Measurements from ENCODE around the gene ADGRV1.
"Not testable (repeated sequence)": the region's sequence is repeated elsewhere in the genome, so short reads cannot be mapped to it uniquely, and the experiment has no call there.

ADGRV1 gene

DNA sequence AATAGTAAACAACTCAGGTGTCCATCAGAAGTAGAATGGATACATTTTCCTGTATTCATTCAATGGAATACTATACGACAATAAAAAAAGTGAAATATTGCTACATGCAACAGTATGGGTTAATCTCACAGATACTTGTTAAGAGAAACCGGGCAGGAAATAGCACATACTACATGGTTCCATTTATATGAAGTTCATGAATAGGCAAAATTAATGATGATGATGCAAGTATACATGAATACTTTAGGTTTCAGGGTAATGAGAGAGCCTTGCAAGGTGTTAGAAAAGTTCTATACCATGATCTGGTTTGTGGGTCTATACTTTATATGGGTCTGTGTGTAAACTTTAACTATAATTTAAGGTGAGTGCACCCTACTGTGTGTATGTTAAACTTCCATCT, 390.4 kb downstream of the ADGRV1 start:
- no peak for DNase-seq (ENCODE audit: low read depth)

DNA sequence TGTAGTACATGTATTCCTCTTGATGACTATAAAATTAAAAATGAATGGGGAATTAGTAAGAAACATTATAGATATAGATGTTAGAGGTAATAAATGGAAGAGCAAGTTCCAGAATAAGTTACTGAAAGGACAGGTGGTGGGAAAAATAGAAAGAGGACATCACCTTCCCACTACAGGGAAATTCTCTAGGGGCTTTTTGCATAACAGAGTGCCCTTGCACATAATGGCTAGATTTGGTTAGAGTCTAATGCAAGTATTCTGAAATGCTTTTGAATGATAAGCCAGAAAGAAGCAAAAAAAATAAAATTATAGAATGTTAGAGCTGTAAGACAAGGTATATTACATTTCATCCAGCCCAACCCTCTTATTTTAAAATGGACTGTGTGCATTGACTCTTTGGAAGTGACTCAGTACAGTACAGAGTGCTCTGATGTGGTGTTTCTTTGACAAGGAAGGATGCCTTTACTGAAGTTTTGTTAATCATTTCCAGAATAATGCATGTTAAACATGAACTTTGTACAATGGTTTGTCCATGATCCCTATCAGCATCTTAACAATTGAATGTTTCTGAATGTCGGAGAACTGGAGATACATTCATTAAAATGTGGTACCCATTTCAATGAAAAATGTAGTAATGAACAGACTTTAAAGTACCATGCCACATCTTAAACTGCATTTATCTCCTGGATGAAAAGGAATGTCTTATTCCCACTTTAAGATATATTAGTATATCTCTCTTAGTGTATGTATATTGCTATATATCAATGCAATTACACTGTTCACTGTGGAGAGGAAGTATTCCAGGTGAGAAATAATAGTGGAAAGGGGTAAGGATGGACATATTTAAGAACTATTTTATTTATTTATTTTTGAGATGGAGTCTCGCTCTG, 391.1 kb downstream of the ADGRV1 start:
- DNase-seq (ENCODE audit: low read depth) = no peak

DNA sequence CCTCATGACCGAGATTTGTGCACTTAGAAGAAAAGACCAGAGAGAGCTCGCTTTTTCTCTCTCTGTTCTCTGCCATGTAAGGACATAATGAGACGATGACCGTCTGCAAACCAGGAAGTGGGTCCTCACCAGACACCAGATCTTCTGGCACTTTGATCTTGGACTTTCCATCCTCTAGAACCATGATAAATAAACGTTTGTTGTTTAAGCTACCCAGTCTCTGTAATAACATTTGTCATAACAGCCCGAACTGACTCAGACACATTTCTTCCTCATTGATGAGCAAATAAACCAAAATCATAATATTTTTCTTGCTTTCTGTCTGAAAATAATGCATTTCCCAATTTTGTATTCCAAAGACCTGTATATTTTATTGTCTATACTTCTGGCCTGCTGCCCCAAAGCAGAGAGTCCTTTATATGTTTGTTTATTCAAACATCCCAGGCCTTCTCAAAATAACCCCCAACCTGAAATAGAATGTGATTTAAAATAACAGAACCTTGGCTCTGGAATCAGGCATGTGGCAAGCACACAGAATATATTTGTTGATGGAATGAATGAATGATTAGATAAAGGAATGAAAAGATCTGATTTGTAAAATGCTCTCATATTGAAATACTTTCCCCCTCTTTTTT, 396.5 kb downstream of the ADGRV1 start:
- no peak for DNase-seq (ENCODE audit: low read depth)

DNA sequence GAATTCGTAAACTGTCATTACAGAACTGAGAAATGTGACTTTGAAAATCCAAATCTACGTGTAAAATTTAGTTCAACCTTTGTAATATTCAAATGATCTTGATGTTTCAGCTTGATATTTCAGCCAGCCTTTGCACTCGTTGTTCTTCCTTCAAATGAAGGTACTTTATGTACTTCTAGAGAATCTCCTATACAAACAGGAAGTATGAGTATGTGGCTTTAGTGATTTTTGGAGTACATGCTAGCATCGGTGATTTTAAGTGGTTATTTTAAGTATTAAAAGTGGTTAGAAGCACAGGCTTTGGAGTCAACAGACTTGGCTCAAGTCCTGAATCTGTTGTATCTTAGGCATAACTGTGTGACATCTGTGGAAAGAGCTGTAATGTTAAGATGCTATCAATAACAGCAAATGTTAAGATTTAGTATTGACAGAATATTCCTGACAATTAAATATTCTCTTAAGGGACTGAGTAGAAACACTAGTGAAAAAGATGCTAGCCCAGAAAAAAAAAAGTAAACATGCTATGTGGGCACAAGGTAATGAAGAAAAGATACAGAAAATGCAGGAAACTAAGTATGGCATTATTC, 398.0 kb downstream of the ADGRV1 start:
- no peak for DNase-seq (ENCODE audit: low read depth)

DNA sequence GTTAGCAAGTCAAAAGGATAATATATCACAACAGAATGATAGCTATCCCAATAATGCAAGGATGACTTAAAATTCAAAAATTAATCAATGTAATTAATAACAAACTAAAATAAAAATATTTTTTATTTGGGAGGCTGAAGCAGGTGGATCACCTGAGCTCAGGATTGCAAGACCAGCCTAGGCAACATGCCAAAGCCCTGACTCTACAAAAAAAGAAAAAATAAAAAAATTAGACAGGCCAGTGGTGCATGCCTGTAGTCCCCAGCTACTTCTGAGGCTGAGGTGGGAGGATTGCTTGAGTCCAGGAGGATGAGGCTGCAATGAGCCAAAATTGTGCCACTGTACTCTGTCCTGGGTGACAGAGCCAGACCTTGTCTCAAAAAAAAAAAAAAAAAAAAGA, 399.3 kb downstream of the ADGRV1 start:
- DNase-seq (ENCODE audit: low read depth) = no peak

DNA sequence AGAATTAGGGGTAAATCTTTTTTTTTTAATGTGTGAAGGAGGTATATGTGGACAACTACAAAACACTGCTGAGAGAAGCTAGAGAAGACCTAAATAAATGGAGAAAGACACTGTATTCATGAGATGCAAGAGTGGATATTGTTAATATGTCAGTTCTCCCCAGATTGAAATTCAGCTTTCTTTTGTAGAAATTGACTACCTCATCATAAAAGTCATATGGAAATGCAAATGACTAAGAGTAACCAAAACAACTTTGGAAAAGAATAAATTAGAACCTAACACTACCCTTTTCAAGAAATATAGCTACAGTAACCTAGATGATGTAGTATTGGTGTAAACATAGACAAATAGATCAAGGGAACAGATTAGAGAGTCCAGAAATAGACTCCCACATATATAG, 400.7 kb downstream of the ADGRV1 start:
- DNase-seq (ENCODE audit: low read depth) = no peak

DNA sequence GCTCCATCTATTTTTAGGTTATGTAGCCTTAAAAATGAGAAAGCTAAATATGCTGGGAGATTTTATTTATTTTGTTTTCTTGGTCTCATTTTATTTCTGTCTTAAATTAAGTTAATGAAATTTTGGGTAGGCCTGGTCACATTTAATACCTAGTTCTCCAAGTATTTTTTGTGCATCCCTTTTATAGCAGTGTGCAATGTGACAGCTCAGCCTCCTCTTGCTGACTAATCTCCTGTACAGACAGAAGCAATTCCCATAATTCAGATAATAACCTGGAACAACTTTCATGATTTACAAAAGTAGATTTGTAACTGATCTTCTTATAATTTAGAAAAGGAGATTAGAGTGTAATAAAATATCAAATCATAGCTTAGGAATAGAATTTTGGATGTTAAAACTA, 403.9 kb downstream of the ADGRV1 start:
- DNase-seq (ENCODE audit: low read depth) = no peak

DNA sequence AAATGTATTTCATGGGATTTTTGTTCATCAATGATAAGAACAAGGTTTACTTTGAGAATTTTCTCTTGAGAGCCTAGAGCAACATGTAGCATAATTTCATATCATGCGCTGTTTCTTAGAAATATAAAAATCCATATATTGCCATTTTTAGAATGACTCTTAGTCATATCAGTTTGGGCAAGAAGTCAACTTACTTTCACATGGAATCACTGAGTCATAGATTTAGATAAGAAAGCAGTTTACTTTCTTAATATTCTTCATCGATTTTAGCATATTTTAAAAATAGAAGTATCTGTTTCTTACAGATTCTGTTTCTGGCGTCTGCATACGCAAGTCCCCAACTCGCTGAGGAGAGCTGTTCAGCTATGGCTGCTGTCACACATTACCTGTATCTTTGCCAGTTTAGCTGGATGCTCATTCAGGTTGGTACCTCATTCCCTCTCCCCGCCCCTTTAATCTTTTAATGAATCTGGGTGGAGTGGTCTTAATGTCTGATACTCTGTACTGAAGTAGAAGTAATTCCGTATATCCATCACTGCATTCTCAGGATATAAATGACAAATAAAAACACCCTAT, 406.6 kb downstream of the ADGRV1 start:
- no peak for DNase-seq (ENCODE audit: low read depth)

DNA sequence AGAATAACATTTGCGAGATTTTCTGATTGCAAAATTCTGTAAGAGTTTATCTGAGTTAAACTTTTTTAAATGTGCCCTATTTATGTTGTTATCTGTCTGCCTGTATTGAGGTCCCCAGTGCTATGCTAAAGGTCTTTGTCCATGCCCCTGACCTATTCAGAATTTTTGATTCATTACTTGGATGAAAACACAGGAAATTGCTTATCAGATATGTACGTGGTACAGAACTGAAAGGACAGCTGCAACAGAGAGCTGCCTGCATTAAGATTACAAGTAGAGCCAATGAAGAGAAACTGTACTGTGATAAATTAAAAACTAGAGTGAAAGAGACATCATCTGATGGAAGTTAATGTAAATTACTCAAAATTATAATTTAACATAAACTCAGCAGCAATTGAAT, 408.8 kb downstream of the ADGRV1 start:
- DNase-seq (ENCODE audit: low read depth) = no peak

DNA sequence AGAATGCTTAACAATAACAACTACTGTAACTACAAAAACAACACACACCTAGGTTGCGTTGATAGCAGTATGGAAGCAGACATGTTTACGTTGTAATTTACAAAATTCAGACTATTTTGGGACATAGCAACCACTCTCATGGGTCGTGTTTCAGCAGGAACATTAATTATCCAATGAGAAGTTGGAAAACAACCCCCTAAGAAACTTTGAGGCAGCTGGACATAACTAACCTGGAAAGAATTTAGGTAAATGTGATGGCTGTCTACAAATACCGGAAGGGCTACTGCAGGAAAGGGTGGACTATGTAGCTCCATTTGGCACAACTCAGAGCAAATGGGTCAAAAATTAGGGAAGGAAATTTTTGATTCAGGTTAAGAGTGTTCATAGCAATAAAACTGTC, 409.3 kb downstream of the ADGRV1 start:
- no peak for DNase-seq (ENCODE audit: low read depth)

DNA sequence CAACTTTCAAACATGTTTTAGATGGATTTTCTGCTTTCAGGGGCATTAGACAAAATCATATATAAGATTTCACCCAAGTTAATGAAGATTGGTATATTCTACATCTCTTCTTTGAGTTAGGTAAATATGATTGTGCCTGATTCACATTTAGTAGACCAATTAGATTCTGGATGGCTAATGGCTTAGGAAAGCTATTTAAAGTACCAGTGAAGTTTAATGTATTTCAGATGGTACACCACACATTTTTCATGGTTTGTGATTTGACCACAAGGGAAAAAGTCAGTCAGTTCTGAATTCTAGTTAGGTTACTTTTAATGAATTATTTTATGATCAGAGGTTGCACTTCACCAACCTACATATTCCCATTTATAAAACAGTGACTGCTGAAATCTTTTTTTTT, 409.7 kb downstream of the ADGRV1 start:
- DNase-seq (ENCODE audit: low read depth) = no peak

DNA sequence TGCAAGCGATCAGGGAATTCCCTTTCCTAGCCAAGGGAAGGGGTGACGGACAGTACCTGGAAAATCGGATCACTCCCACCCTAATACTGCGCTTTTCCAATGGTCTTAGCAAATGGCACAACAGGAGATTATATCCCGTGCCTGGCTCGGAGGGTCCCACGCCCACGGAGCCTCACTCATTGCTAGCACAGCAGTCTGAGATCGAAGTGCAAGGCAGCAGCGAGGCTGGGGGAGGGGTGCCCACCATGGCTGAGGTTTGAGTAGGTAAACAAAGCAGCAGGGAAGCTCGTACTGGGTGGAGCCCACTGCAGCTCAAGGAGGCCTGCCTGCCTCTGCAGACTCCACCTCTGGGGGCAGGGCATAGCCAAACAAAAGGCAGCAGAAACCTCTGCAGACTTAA, 411.3 kb downstream of the ADGRV1 start:
- DNase-seq (ENCODE audit: low read depth) = not testable (repeated sequence)

DNA sequence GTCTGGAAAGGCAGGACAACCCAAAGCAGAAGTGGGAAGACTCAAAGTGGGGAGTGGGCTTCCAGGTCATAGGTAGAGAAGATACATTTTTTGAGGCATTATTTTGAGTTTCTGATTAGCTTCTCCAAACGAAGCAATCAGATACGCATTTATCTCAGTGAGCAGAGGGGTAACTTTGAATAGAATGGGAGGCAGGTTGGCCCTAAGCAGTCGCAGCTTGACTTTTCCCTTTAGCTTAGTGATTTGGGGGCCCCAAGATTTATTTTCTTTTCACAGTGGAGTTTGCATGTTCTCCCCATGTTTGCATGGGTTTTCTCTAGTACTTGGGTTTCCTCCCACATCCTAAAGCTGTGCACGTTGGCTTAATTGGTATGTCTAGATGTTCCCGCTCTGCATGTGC, 422.6 kb downstream of the ADGRV1 start:
- no peak for DNase-seq (ENCODE audit: low read depth)

DNA sequence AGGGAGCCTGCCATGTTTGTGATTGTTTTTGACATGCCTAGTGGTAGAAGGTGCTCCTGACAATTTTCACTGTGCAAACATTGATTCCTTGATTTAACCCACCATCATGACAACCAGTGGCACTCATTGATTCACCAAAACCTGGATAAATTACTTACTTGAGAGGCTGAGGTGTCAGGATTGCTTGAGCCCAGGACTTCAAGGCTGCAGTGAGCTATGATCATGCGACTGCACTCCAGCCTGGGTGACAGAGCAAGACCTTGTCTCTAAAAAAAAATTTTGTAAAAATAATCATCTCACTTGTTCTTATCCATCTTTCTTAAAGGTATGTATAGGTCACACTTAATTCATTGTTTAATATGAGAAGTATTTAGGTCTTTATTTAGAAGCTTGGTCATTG, 423.2 kb downstream of the ADGRV1 start:
- DNase-seq (ENCODE audit: low read depth) = no peak

DNA sequence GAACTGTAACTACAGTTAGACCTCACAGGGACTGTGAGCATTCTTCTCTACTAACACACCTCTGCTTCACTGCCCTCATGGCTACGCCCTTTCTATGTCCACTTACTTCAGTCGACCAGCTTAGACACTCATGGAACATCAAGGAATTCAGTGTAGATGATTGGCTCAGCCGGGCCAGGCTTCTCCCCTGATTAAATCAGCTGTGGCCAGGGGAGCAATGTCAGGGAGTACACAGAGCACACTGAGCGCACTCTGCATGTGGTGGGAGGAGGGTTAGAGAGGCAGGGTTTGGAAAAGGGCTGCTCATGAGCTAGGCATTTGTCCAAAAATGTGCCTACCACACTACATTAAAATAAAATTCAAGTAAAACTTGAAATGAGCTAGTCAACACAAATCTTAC, 424.0 kb downstream of the ADGRV1 start:
- no peak for DNase-seq (ENCODE audit: low read depth)

DNA sequence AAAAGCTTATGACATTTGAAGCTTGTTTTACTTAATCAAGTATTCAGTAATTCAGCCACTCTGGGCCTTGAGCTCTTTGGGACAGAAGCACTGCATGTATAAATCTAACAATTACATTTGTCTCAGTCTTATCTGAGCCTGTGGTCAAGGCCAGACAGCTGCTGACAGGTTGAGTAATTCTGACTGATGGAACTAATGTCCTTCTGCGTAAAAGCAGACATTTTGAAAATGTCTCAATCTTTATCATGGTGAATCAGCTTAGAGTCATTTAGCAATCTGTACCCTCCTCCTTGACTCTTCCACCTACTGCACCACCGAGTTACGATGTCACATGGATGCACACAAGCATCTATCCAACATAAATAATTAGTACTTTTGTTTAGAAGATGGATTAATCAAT, 424.6 kb downstream of the ADGRV1 start:
- DNase-seq (ENCODE audit: low read depth) = no peak

DNA sequence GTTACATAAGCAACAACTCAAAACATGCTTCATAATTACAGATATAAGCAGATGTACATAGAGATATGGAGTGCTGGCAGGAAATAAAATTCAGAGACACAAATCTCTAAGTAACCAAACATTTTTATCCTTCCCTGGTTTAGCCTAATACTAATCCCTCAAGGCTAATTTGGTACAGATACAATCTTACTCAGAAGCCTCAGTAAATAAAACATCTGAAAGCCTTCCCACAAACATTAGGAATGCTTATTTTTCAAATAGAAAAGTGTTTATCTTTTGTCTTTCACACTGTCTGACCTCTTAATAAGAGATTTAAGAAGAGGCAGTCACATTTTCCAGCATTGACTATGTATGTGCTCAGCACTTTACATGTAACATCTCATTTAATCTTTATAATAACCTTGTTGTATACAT, 425.1 kb downstream of the ADGRV1 start:
- DNase-seq (ENCODE audit: low read depth) = no peak

DNA sequence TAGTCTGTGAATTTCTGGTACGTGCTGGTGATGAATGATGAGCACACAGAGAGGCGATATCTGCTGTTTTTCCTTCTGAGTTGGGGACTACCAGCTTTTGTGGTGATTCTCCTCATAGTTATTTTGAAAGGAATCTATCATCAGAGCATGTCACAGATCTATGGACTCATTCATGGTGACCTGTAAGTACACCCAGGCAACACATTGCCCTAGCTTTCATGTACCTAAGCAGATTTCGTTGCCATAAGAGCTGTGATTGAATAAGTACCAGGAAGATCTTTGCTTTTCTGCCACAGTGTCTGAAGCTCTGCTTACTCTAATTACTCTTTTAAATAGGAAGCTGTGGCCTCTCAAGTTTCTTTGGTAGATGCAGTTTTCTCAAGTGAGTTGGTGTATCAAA, 426.7 kb downstream of the ADGRV1 start:
- DNase-seq (ENCODE audit: low read depth) = no peak

DNA sequence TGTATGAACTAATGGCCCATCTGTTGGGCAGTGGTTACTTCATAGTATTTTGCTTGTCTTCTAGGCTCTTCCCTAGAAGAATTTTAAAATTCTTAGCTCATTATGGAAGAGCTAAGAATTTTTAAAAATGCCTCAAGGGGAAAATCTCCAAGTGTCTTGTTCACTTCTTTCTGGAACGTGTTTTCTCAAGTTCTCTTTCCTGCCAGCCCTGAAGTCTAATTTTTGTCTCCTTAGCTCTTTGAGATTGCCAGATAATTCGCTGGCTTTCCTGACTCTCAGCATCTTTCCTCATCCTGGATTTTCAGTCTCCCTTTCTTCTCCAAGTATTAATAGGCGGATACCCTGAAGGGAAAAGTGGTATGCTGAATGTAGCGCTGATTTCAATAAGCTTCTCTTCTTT, 429.1 kb downstream of the ADGRV1 start:
- DNase-seq (ENCODE audit: low read depth) = no peak

DNA sequence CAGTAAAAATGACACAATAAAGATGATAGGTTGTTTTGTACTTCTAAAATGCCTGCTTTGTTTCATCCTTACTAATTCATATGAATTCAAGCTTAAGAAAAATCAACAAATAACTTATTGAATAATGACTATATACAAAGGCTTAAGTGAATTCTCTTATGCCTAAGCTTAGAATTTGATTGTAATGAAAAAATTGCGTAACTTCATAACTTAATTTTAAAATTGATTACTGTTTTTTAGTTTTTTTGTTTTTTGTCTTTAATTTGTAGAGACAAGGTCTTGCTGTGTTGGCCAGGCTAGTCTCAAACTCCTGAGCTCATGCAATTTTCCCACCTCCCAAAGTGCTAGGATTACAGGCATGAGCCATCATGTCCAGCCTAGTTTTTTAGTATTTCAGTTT, 432.6 kb downstream of the ADGRV1 start:
- DNase-seq (ENCODE audit: low read depth) = no peak

DNA sequence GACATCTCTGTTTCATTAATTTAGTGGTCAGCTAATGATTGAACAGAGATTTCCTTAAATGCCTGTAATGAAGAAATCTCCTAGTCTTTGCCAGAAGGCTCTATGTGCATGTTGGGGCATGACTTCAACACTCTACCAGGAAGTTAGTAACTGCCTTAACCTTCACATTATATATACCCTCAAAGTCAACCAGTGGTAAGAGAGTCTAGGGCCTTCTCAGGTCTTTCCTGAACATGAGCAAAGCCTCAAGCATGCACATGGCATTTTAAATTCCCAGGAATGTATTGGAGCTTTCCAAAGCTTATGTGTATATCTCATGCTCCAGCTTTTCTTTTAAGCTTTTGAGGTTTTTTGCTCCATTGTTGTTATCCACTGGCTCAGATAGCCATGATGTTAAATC, 436.2 kb downstream of the ADGRV1 start:
- no peak for DNase-seq (ENCODE audit: low read depth)

DNA sequence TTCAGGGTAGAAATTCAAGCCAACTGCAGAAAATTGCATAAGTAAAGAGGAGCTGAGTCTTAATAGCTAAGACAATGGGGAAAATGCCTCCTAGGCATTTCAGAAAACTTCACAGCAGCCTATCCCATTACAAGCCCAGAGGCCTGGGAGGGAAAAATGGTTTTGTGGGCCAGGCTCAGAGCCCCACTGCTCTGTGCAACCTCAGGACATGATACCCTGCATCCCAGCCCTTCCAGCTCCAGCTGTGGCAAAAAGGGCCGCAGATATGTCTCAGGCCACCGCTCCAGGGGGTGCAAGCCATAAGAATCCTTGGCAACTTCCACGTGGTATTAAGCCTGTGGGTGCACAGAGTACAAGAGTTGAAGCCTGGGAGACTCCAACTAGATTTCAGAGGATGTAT, 437.5 kb downstream of the ADGRV1 start:
- DNase-seq (ENCODE audit: low read depth) = no peak

DNA sequence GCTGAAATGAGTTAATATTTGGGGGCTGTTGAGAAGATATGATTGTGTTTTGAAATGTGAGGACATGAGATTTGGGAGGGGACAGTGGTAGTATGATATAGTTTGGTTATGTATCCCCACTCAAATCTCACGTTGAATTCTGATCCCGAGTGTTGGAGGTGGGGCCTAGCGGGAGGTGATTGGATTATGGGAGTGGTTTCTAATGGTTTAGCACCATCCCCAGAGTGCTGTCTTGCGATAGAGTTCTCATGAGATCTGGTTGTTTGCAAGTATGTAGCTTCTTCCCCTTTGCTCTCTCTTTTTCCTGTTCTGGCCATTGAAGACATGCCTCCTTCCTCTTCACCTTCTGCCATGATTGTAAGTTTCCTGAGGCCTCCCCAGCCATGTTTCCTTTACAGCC, 438.5 kb downstream of the ADGRV1 start:
- DNase-seq (ENCODE audit: low read depth) = no peak

Measured in stimulated activated CD8-positive, alpha-beta memory T cell treated with anti-CD3 and anti-CD28 coated beads, Interleukin-15, amount 100 ng/mL, for 24 hours (primary cell).